Testis (tissue), 3 donors: ENCODE data around the gene TESK1. TPM values are rescaled to one million over a fixed set of nuclear protein-coding genes. Genes with fewer than 3 reads are reported as not detected.

ENCODE experiments used
- DNase-seq: peaks from one replicate; pipeline ENCODE4 v3.0.0-alpha.2; 2019
- H3K27ac ChIP-seq, 2 donors: fragments of 200-600 bp; sonication (generic); one replicate each; pipeline ENCODE4 v1.5.1; 2019
- H3K27me3 ChIP-seq: fragments of 200-600 bp; sonication (generic); one replicate; pipeline ENCODE4 v1.5.1; 2019
- H3K36me3 ChIP-seq: fragments of 200-600 bp; sonication (generic); one replicate; pipeline ENCODE4 v1.5.1; 2017; ENCODE audit warnings: low read depth; ENCODE audit errors: missing control alignments
- H3K4me1 ChIP-seq: fragments of 200-600 bp; sonication (generic); one replicate; pipeline ENCODE4 v1.5.1; 2019
- H3K4me3 ChIP-seq, 2 donors: fragments of 200-600 bp; sonication (generic); one replicate each; pipeline ENCODE4 v1.5.1; 2017 to 2019
- H3K9me3 ChIP-seq: fragments of 200-600 bp; sonication (generic); one replicate; pipeline ENCODE4 v1.5.1; 2017
- POLR2A ChIP-seq: fragments of 450-650 bp; IDR thresholded peaks from one replicate; pipeline ENCODE4 v1.6.1; 2017; ENCODE audit warnings: antibody characterized with exemption, mild to moderate bottlenecking, moderate library complexity
- WGBS, 2 donors: methylation state at CpG; one replicate each; pipeline ENCODE4 v1.1.5; 2018; 5-methylcytosine and 5-hydroxymethylcytosine counted together
- intact Hi-C: fragments of 100-400 bp; cut with DNase I; formaldehyde crosslinking; loops from one replicate; pipeline ENCODE4 v1.15.1; 2023; ENCODE audit warnings: low total_unique reads
- polyA plus RNA-seq: library from polyadenylated mRNA; stranded (reverse); fragments of 350-450 nt; fragmentation: Illumina TruSeq; extraction: RNeasy Lipid Tissue Mini Kit (QIAGEN cat#74804); gene quantifications from one replicate; pipeline ENCODE4 v1.2.3, GENCODE V29; 2014; ENCODE audit warnings: low read depth, low replicate concordance; ENCODE audit not compliant: insufficient read depth
- total RNA-seq, 2 donors: library from RNA; depleted of rRNA; stranded (reverse); fragments of >200 nt; gene quantifications; one replicate each; pipeline ENCODE4 v1.2.3, GENCODE V29; 2016
- TF ChIP-seq, protein P1 (sequence below), 3 experiments: fragments of 450-650 bp in 2 of 3; fragments of 200-600 bp in 1 of 3; sonication (generic) in 1 of 3; IDR thresholded peaks; one replicate each; pipeline ENCODE4 v1.5.1; 2016 to 2019; ENCODE audit warnings: antibody characterized with exemption in 3 of 3, mild to moderate bottlenecking in 2 of 3, moderate library complexity in 1 of 3

The TESK1 gene
- total and polyA plus RNA-seq, 3 donors from 2014 or later: 89.6 to 104 (median 92.6) TPM

DNA sequence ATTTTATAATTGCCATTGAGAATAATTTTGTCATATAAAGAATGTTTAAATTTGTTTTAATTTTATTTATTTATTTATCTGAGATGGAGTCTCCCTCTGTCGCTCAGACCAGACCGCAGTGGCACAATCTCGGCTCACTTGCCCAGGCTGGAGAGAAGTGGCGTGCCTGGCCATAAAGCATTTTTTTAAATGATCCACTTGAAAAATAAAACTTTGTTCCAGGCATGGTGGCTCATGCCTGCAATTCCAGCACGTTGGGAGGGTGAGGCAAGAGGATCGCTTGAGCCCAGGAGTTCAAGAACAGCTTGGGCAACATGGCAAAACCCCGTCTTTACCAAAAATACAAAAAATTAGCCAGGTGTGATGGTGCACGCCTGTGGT lies 47.8 kb downstream of the TESK1 start:
- TF ChIP-seq, protein P1, sequence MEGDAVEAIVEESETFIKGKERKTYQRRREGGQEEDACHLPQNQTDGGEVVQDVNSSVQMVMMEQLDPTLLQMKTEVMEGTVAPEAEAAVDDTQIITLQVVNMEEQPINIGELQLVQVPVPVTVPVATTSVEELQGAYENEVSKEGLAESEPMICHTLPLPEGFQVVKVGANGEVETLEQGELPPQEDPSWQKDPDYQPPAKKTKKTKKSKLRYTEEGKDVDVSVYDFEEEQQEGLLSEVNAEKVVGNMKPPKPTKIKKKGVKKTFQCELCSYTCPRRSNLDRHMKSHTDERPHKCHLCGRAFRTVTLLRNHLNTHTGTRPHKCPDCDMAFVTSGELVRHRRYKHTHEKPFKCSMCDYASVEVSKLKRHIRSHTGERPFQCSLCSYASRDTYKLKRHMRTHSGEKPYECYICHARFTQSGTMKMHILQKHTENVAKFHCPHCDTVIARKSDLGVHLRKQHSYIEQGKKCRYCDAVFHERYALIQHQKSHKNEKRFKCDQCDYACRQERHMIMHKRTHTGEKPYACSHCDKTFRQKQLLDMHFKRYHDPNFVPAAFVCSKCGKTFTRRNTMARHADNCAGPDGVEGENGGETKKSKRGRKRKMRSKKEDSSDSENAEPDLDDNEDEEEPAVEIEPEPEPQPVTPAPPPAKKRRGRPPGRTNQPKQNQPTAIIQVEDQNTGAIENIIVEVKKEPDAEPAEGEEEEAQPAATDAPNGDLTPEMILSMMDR (IDR thresholded peaks at IDR 0.05): no peak
- no peak for TF ChIP-seq POLR2A
- Histone ChIP-seq H3K9me3 (no peaks in the 10 kb centered on the region), H3K27me3 (no peaks in the 10 kb centered on the region), H3K27ac (no peak overlapping the region), H3K36me3 (no peaks in the 10 kb centered on the region), H3K4me3 (no peak overlapping the region), H3K4me1 (no peaks in the 10 kb centered on the region)
- intact Hi-C loops: no loop called here
- WGBS, 2 donors: 93 to 94% methylated on average over 8 of the region's 8 CpGs
- DNase-seq: peak; percentile 13

GRCh38 chr9:35653611-35654010 lies 48.5 kb downstream of the TESK1 start:
- H3K27ac ChIP-seq: no peak overlapping the region
- H3K4me3 ChIP-seq: no peak overlapping the region
- no peaks in the 10 kb centered on the region for H3K36me3 ChIP-seq
- no peak for TF ChIP-seq POLR2A
- TF ChIP-seq, protein P1 (IDR thresholded peaks at IDR 0.05): no peak
- H3K4me1 ChIP-seq: no peaks in the 10 kb centered on the region
- DNase-seq: peak; percentile 2
- WGBS, 2 donors: 86 to 91% methylated on average over 2 of the region's 2 CpGs
- no peaks in the 10 kb centered on the region for H3K9me3 ChIP-seq
- no peaks in the 10 kb centered on the region for H3K27me3 ChIP-seq
- intact Hi-C loops: no loop called here

DNA sequence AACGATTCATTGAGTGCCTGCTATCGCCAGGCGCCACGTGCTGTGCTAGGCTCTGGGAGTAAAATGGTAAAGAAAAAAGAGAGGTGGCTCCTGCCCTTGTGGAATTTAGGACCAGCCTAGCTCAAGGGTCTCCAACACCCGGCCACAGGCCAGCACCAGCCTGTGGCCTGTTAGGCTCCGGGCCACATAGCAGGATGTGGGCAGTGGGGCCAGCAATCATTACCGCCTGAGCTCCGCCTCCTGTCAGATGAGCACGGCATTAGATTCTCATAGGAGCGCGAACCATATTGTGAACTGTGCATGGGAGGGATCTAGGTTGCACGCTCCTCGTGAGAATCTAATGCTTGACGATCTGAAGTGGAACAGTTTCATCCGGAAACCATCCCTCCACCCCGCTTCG lies 51.3 kb downstream of the TESK1 start:
- no peaks in the 10 kb centered on the region for H3K27me3 ChIP-seq
- WGBS, 2 donors: 47 to 63% methylated on average over 13 to 17 of the region's 17 CpGs
- DNase-seq: no peak
- no peaks in the 10 kb centered on the region for H3K9me3 ChIP-seq
- H3K36me3 ChIP-seq: no peaks in the 10 kb centered on the region
- peak overlapping the region in 1 of 2 donors; percentile 93 for H3K4me3 ChIP-seq
- TF ChIP-seq, protein P1 (IDR thresholded peaks at IDR 0.05): no peak
- no peak for TF ChIP-seq POLR2A
- H3K27ac ChIP-seq: no peak overlapping the region
- H3K4me1 ChIP-seq: peaks cover 9% of the 10 kb centered on the region
- intact Hi-C loops: no loop called here

DNA sequence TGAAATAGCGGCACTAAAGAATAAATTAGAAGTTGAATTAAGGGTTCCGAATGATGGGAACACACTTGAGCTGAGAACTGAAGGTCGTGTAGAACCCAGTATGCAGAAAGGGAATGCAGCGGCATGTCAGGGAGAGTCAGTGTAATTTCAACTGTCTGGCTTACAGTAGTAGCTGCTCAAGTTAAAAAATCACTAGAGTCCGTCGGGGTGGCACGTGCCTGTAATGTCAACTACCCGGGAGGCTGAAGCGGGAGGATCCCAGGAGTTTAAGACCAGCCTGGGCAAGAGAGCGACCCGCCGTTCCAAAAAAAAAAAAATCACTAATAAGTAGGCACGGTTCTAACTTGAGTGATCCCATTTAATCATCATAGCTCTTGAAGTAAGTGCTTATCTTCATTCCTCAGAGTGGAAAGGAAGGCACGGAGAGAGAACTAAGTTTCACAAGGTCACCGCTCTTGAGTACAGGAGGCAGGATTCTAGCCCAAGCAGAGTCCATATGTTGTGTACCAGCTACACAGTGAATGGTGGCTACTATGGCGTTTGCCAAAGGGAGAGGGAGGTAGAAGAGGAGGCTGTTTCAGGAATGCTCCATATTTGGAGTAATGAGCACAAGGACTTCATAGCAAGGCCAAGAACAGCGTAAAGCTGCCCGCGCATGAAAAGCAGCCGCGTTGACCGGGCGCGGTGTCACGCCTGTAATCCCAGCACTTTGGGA lies 51.9 kb downstream of the TESK1 start:
- Histone ChIP-seq H3K4me3 (peak overlapping the region; percentile 48 to 93), H3K4me1 (peaks cover 13% of the 10 kb centered on the region), H3K27ac (peak overlapping the region; percentile 94 to 97), H3K36me3 (no peaks in the 10 kb centered on the region), H3K9me3 (no peaks in the 10 kb centered on the region), H3K27me3 (no peaks in the 10 kb centered on the region)
- TF ChIP-seq, protein P1 (IDR thresholded peaks at IDR 0.05): no peak
- no peak for TF ChIP-seq POLR2A
- 8 to 16% methylated on average over 24 to 25 of the region's 25 CpGs for WGBS, 2 donors
- intact Hi-C loops: no loop called here
- DNase-seq: peak; percentile 29
